ENCODE results near the gene PIEZO1.

PIEZO1 gene

DNA sequence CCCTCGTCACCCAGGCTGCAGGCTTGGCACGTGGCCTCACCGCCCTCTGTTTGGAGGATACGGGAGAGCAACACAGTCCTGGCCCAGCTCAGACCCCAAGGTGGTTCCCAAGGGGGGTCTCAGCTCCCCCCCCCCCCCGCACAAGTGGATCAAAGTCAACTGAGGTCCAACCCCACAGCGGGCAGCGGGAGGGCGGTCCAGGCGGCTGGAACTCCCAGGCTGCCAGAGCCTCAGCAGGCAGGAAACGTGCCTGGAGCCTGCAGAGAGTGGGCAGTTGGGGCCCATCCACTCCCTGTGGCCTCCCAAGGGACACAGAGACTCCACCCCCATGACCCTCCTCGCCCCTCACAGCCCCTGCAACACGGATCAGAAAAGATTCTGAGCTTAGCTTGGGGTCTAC, 36.7 kb downstream of the PIEZO1 start:
- no peak for DNase-seq

DNA sequence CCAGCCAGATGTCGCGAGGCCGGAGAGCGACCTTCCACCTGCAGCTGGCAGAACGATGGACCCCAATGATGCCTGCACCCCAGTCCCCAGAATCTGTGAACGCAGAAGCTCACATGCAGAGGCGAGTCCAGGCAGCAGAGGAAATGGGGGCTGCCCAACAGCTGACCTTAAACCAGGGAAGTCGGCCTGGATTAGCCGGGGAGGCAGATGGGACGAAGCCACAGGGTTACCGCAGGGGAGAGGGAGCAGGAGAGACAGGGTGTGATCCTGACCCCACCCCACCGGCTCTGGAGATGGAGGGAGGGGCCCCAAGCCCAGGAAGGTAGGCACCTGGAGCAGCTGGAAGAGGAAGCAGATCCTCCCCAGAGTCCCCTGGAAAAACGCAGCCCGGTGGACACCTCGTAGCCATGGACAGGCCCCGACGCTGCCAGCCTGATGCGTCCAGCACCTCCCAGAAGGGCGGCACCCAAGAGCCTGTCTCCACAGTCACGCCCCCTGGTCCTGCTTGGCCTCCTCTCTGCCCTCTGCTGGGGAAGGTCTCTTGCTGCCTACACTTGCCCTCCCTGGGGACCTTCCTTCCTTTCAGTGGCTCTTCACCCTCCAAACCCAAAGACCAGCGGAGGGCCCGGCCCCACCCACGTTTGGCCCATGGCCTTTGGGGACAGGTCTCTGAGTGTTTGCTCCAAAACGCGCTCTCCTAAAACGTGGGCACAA, 37.3 kb downstream of the PIEZO1 start:
- DNase-seq = no peak

DNA sequence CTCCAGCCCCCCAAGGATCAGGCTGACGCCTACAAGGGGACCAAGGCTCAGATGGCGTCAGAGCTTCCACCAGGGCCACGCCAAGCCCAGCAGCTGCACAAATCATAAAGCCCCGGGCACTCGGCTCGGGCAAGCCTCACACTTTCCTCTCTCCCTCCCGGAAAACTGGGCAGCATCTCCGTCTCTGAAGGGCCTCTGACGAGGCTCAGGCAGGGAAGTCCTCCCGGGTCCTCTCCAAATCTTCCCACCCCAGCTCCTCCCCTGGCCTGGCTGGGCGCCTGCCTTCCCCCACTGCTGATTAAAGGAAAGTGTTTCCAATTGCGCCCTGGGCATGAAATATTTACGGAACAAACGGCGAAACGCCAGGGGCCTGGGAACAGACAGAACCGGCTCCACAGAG, 38.5 kb downstream of the PIEZO1 start:
- no peak for DNase-seq

DNA sequence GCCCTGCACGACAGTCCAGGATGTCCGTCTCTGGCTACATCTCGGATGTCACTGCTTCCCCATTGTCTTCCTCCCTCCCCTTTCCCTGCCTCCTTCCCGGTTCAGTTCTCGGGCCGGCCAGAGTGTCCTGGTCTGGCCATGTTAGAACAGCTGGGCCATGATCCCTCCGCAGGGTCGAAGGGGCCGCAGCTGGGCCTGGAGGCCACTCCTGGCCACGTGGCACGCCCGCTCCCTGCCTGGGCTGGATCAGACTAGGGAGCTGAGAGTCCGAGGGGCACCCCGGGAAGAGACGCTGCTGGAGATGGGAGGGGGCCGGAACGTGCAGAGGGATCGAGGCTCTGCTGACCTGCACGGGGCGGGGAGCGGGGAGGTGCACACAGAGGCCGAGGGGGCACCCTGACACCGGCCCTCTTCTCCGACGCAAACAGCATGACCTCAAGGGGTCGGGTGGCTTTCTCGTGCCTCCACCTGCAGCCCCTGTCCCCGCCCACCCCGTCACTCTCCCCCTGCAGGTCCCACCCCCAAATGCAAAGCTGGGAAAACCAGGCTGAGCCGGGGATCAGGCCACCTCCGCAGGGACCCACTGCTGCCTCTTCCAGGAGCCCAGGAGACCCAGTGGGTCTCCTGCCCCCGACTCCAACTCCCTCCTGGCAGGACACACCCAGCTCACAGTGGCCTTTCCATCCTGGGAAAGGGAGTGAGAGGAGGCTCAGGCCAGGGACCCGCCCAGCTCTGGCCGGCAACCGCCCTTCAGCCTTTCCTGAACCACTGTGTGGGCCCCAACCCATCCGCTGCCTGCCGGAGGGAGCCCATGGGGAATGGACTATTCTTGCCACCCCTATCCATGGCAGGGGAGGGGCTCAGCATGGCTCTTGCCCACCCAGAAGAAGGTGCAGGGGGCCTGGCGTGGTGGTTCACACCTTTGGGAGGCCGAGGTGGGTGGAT, 40.2 kb downstream of the PIEZO1 start:
- no peak for DNase-seq

DNA sequence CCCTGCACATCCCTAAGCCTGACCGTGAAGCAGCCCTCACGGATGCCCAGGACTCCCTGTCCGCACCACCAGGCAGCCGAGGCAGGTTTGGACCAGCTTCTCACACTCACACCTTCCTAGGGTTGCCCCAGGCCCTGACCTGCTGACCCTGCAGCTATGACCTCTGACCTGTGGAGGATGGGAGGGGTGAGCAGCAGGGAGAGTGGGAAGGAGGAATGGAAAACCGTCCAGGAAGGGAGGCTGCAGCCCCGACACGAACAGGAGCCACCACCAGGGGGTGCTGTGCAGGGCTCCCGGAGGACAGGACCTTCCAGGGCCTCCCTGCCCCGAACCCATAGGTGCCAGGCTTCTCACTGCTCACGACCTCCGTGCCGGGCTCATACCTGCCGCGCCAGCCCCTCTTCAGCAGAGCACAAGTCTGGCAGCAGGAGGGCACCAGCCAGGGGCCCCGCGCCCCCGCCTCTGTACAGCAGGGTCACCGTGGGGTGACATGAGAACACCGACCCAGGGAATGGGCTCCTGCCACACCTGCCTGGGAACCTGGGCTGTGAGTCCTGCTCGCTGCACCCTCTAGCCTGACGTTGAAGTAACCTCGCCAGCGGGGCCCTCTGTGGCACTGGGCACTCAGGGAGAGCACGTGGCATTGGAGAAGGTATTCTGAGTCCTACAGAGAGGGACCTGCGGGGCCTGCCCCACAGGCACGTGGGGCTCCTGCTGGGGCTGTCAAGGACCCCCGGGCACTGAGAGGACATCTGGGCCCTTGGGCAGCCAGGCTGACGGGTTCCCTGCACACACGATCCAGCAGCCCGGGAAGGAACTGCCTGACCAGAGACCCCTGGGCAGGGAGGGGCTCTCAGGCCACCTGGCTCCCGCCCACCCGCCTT, 41.1 kb downstream of the PIEZO1 start:
- peak; percentile 90 for DNase-seq

DNA sequence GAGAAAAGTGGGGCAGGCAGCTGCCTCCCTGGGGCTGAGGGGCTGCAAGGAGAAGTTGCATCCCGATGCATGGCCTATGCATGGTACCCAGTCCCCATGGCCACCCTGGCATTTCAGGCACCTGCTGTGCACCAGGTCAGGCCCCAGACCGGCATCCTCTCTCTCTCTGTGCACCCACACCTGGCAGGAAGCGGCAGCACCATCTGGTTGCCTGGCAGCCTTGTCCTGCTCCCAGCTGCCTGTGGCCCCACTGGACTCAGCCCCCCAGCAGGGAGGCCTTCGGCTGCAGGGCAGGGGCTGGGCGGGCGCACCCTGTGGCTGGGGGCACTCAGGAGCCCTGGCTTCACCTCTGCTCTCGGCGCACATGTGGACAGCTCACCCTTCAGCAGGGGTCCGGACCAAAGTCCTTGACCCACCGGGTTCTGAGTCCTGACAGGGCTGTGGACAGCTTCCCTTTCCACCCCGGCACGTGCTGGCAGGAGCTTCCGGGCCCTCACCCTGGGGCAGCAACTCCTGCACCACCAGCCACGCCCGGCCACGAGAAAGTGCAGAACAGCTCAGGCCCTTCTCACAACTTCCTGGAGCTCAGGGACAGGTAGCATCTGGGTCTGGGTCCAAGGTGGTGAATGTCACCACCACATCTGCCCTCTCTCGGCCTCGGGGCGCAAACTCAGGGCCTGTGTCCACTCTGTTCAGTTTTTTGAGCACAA, 42.0 kb downstream of the PIEZO1 start:
- DNase-seq = no peak

DNA sequence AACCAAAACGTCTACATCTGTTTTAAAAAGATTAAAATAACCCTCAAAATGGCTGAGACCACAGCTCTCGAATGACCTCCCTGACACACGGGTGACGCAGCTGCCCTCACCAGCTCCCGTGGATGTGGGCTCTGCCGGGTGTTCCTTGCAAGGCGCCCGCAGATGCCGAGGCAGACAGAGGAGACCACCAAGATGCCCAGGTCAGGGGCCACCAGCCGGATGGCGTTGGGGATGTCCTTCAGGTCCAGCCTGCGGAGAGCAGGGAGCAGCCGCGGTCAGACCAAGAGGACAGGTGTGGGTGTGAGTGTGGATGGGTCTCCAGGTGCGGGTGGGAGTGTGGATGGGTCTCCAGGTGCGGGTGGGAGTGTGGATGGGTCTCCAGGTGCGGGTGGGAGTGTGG, 43.7 kb downstream of the PIEZO1 start:
- no peak for DNase-seq

DNA sequence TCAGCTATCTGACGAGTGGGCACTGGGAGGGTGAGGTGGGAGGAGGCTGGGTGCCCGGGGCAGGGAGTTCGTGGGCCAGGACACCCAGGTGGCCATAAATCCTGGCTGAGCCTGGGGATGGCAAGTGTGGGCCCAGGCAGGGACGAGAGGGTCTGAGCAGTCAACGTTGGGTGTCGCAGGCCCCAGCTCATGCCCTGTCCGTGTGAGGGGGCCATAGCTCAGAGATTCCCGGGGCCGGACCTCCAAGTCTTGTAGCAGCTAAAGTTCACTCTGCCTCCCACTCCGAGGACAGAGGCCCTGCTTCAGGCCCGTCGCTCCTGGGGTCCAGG, 44.3 kb downstream of the PIEZO1 start:
- DNase-seq = no peak

DNA sequence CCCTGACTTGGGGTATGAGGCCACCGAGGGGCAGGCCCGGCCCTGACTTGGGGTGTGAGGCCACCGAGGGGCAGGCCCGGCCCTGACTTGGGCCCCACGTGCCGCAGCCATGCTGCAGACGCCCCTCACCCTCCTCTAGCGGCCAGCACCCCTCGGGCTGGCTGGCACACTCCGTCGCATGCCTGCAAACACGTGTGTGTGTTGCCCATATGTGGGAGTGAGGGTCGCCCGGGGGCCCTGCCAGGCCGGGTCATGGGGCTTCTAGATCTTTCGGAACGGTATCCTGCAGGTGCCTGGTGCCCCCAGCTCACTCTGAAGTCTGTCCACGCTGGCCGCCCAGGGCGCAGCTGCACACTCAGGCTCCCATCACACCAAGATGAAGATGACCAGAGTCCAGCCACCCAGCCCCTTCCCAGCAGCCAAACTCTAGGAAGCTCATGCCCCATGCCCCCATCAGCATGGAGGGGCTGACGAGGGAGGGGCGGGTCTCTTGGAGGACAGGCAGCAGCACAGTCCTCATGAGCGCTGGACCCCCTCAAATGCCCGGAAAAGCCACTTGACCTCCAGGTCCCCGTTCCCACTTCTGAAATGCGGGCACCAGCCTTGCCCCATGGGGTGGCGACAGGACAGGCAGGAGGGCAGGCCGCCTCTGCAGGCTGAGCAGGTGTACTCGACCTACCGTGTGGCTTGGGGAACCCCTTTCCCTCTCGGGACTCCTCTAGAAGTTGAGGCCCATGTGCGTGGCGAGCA, 44.9 kb downstream of the PIEZO1 start:
- DNase-seq = no peak

DNA sequence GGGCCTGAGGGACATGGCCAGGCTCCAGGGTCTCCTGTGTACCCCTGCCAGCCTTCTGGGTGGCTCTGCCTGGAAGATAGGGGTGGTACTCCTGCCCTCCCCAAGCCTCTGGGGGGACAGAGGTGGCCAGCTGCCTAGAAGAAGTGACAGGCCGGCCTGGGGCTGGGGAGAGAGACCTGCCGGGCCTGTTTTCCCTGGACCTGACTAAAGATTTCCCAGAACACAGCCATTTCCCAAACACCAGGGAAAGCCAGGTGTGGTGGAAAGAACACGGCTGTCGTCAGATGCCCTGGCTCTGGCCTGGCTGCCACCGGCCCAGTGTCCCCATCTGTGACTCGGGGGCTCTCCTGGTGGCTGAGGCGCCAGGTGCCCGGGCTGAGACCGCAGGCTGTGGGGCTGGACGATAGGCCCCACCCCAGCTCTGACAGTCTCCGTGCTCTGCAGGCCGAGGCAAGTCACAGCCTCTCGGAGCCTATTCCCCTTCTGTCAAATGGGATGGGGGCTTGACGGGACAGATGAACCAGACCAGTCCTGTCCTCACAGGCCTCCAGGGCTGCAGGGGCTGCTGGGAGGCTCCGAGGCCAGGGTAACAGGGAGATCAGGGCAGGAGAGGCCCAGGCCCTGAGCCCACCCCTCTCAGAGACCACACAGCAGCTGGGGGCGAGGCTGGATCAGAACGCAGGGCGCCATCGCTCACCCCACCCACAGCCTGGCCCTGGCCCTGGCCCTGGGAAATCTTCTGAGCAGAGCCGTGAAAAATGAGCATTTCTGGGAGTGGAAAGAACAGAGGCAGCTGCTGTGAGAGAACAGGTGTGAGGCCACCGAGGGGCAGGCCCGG, 45.7 kb downstream of the PIEZO1 start:
- DNase-seq = no peak

DNA sequence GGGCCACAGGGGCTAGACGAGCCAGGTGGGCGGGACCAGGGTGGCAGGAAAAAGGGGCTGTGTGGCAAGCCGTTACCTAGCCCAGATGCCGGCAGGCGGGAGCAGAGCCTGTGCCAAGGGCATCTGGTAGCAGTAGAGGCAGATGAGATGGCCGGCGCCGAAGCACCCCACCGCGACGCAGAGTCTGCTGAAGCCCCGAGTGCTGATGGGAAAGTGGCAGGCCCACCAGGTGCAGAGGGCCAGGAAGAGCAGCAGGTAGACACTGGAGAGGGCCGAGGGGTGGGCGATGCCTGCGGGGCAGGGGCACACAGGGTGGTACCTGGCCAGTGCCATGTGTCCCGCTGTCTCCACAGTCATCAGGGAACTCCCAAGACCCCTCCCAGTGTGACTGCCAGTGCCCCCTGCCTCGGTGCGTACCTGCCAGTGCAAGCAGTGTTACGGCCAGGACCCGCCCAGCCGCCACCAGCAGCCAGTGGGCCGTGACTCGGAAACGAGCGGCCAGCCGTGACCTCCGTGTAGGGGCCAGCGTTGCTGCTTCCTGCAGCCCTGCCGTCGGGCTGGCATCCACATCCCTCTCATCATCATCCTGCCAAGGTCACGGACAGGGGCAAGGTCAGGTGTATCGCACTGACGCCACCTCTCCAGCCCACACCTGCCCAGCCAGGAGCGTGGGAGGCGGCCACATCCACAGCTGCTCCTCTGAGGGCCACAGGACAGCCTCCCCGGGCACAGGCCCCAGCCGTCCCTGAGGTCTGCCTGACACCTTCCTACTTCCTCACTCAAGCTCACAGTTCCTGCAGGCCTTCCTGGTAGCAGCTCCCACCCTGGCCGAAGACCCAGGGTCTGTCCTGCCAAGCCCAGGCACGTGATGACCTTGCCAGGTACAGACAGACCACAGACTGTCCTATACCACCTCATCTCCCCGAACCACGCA, 46.6 kb downstream of the PIEZO1 start:
- DNase-seq = no peak

DNA sequence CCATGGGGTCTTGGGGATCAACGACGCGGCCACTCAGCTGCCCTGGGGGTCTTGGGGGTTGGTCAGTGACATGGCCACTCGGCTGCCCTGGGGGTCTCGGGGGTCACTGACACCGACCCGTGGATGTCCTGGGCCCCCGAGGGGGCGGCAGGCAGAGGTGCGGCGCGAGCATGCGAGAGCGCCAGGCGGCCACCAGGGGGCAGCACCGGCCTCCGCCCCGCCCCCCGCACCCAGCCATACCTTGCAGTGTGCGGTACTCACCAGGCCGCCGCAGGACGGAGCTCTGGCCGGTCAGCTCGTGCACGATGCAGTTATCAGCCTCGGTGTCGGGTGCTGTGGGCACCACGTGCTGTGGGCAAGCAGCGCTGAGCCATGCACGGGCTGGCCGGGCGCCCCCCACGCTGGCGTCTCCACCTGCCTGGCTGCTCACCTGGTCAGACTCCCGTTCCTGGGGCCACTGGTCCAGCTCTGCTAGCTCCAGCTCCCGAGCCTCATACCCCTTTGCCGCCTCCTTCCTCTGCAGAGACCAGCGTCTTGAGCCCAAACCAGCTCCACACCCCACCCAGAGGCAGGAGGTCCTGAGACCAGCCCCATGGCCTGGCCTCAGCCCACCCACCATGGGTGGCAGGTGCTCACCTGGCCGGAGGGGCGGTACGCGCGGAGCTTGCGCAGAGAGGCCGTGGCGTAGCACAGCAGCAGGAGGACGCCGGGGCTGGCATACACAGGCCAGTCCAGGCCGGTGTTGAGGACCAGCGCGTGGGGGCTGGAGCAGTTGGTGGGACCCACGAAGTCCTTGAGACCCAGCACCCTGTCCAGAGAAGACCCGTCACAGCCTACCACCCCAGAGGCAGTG, 47.5 kb downstream of the PIEZO1 start:
- DNase-seq = peak; percentile 90

DNA sequence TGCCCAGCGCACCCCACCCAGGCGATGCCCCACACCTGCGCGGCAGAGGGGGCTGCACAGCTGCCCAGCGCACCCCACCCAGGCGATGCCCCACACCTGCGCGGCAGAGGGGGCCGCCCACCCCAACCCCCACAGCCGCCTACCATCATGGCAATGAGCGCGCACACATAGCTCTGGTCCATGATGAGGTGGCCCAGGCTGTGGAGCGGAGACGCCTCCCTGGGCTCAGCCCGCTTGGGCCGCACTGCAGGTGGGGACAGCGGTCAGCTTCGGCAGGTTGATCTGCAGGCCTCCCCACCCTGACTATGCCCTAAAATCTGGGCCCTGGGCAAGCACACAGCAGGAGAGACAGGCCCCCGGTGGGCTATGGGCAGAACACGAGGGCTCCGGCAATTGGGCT, 48.5 kb downstream of the PIEZO1 start:
- DNase-seq = no peak

DNA sequence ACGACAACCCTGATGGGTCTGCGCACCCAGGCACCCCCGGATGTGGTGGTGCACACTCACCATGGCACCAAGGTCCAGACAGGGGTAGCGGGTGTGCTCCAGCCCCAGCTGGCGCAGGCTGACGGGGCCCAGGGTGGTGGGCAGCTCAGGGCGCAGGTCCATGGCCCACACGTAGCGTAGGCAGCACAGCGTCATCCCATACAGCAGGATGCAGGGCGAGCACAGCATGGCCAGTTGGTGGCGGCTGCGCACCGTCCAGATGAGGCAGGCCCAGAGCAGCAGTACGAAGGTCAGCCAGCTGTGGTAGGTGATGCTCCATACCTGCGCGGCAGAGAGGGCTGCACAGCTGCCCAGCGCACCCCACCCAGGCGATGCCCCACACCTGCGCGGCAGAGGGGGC, 48.9 kb downstream of the PIEZO1 start:
- DNase-seq = no peak

DNA sequence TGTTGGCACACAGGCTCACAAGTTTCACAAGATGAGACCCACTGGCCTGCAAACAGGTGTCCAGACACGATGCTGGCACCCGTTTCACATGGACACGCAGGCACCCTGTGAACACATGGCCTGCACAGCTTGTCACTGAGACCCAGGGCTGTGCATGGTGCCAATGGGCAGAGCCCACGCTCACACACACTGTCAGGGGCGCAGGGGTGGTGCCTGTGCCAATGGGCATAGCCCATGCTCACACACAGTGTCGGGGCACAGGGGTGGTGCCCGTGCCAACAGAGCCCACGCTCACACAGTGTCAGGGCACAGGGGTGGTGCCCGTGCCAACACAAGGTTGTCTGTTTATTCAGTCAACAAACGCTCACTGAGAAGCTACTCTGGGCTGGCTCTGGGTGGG, 49.4 kb downstream of the PIEZO1 start:
- DNase-seq = no peak

DNA sequence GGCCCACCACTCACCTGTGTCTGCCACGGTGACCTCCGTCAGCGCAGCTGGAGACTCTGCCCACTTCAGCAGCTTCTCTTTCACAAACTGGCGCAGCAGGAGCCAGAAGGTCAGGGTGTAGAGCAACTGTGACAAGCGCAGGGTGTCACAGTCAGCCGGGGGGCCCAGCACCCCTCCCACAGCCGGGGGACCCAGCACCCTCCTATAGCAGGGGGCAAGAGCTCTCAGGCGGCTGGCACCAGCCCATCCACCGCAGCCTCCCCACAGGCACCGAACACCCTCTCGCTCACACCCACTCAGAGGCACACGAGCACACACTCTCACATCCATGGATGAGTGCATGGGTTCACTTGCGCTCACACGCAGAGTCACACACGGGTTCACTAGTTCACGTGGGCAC, 49.9 kb downstream of the PIEZO1 start:
- DNase-seq = no peak

DNA sequence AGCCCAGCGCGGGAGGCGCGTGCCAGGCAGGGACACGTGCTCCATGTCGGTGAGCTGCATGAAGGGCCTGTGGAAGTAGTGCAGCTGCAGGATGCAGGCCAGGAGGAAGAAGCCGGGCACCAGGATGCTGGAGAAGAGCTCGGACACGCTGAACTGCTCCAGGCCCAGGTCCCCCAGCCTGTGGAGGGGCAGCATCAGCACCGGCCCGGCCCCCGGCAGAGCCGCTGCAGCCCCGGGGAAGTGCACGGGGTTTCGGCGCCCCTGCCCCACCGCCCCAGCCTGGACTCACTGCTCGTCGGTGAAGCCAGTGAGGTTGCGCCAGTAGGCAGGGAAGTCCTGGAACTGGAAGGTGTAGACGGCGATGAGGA, 50.7 kb downstream of the PIEZO1 start:
- no peak for DNase-seq

DNA sequence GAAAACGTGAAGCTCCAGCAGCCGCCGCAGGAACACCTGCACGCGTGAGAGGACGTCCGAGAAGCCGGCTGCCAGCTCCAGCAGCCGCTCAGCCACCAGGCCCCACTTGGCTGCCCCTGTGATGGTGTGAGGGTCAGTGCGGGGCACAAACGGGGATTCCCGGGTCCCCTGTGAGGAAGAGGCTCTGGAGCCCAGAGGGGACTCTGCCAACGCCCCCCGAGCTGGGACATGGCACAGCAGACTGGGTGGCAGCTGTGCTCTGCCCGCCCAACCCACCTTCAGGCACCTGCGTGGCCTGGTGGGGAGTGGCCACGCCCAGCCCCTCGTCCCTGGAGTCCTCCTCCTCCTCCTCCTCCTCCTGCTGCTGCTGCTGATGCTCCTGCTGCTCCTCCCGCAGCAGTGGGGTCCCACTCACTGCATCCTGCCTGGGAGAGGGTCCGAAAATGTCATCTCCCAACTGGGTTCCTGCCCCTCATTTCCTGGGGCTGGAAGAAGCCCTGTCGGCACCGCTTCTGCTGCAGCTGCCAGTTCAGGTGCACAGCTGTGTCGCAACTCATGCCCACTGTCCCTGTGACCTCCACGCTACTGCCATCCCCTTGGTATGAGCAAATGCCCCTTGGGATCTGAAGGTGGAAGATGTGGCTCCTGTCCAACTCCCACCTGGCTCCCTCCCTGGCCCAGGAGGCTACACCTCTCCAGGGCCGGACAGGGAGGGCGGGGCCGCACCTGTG, 51.2 kb downstream of the PIEZO1 start:
- DNase-seq = no peak

All from activated CD8-positive, alpha-beta memory T cell treated with anti-CD3 and anti-CD28 coated beads for 24 hours (primary cell).